HepG2 (cell line): ENCODE data around the gene PPM1M. TPM values are rescaled to one million over a fixed set of nuclear protein-coding genes. Genes with fewer than 3 reads are reported as not detected.

Experiments
- ATAC-seq: fragments of 200-7000 bp; cut with Tn5 transposase; 3 replicates; pipeline ENCODE4 v1.9.1; 2020; ENCODE audit warnings: mild to moderate bottlenecking, moderate library complexity
- BruUV-seq: library from RNA; stranded (reverse); fragments of 400-500 nt; replicated peaks from 2 replicates; lab custom pipeline; 2021; lab: Mats Ljungman, UMichigan
- CTCF ChIA-PET: fragments of 300-600 bp; formaldehyde crosslinking; extraction: SDS; loops from one replicate; lab custom pipeline; 2021; ENCODE audit warnings: low total read pairs, inconsistent platforms, low intra/inter-chr PET ratio; lab: Yijun Ruan, JAX
- POLR2A ChIA-PET: fragments of 350-600 bp; sonication (Branson Sonifier 250); formaldehyde crosslinking; loops from one replicate; lab custom pipeline; 2020; ENCODE audit warnings: antibody characterized with exemption, inconsistent platforms; lab: Yijun Ruan, JAX
- DNase-seq: peaks from one replicate; pipeline ENCODE4 v3.0.0-alpha.2; 2015; ENCODE audit warnings: low spot score
- FAIRE-seq: peaks from 3 replicates; lab custom pipeline; 2011; peaks lifted over from hg19 to GRCh38; lab: Jason Lieb, UNC
- H2AFZ ChIP-seq: one replicate; pipeline ENCODE4 v1.6.1; 2011; ENCODE audit warnings: low read length, inconsistent platforms
- H3K27ac ChIP-seq: fragments of 300-600 bp; 3 replicates; pipeline ENCODE4 v1.8.0; 2011; ENCODE audit warnings: mixed run types, mild to moderate bottlenecking, mixed read lengths, low read length, inconsistent platforms; ENCODE audit not compliant: insufficient read depth; ENCODE audit errors: extremely low read length
- H3K27me3 ChIP-seq, 2 experiments: fragments of 200-600 bp in 1 of 2; 2 replicates in 1 of 2; 3 replicates in 1 of 2; pipeline versions ENCODE4 v1.6.0 to v1.8.0; 2011; ENCODE audit warnings: low read length in 2 of 2, mild to moderate bottlenecking in 2 of 2, moderate library complexity in 2 of 2, inconsistent platforms in 1 of 2; ENCODE audit not compliant: insufficient read depth in 2 of 2, control insufficient read depth in 1 of 2
- H3K36me3 ChIP-seq, 2 experiments: fragments of 200-600 bp in 1 of 2; replicated peaks in 1 of 2; 2 replicates in 1 of 2; 3 replicates in 1 of 2; pipeline versions ENCODE4 v1.5.1 to v1.8.0; 2011; ENCODE audit warnings: low read length in 2 of 2, inconsistent platforms in 1 of 2; ENCODE audit not compliant: insufficient read depth in 2 of 2, control insufficient read depth in 1 of 2
- H3K4me1 ChIP-seq: 2 replicates; pipeline ENCODE4 v1.5.1; 2012; ENCODE audit warnings: low read length, inconsistent platforms; ENCODE audit not compliant: insufficient read depth
- H3K4me2 ChIP-seq: 2 replicates; pipeline ENCODE4 v1.6.0; 2011; ENCODE audit warnings: low read depth, low read length, inconsistent platforms
- H3K4me3 ChIP-seq, 3 experiments: fragments of 200-600 bp in 1 of 3; sonication (generic), shearing (Covaris generic) in 1 of 3; replicated peaks in 1 of 3; 2 replicates each; pipeline ENCODE4 v1.5.1; 2011 to 2016; ENCODE audit warnings: low read length in 3 of 3, inconsistent platforms in 2 of 3, low read depth in 2 of 3, mild to moderate bottlenecking in 2 of 3, control low read depth in 1 of 3, mixed read lengths in 1 of 3; ENCODE audit not compliant: insufficient read depth in 1 of 3
- H3K79me2 ChIP-seq: one replicate; pipeline ENCODE4 v1.6.1; 2011; ENCODE audit warnings: low read length, inconsistent platforms; ENCODE audit not compliant: insufficient read depth
- H3K9ac ChIP-seq: 2 replicates; pipeline ENCODE4 v1.6.0; 2011; ENCODE audit warnings: mild to moderate bottlenecking, low read depth, low read length, inconsistent platforms; ENCODE audit not compliant: insufficient read depth
- H3K9me3 ChIP-seq: 2 replicates; pipeline ENCODE4 v1.5.1; 2012; ENCODE audit warnings: mild to moderate bottlenecking, low read length
- H4K20me1 ChIP-seq: 2 replicates; pipeline ENCODE4 v1.6.0; 2011; ENCODE audit warnings: inconsistent platforms, mild to moderate bottlenecking, low read length, moderate library complexity; ENCODE audit not compliant: insufficient read depth
- BORCS8-MEF2B ChIP-seq: sonication (generic); formaldehyde crosslinking; IDR thresholded peaks from 2 replicates; pipeline ENCODE4 v1.8.0; 2022; ENCODE audit warnings: mild to moderate bottlenecking, missing genetic modification reagents
- CAMTA2 ChIP-seq: sonication (generic); formaldehyde crosslinking; IDR thresholded peaks from 2 replicates; pipeline ENCODE4 v1.4.0; 2020; ENCODE audit warnings: mild to moderate bottlenecking, missing genetic modification reagents, borderline replicate concordance
- GATAD1 ChIP-seq: IDR thresholded peaks from 2 replicates; pipeline ENCODE4 v1.6.1; 2016; ENCODE audit warnings: missing genetic modification reagents, missing compliant biosample characterization
- HMGXB3 ChIP-seq: sonication (generic); formaldehyde crosslinking; IDR thresholded peaks from 2 replicates; pipeline ENCODE4 v1.4.0; 2020; ENCODE audit warnings: missing genetic modification reagents, borderline replicate concordance
- PRDM10 ChIP-seq: sonication (generic); formaldehyde crosslinking; IDR thresholded peaks from 2 replicates; pipeline ENCODE4 v1.4.0; 2020; ENCODE audit warnings: low read depth, missing genetic modification reagents
- ZNF576 ChIP-seq: sonication (generic); formaldehyde crosslinking; IDR thresholded peaks from 2 replicates; pipeline ENCODE4 v1.4.0; 2020; ENCODE audit warnings: mild to moderate bottlenecking, missing genetic modification reagents
- ZNF703 ChIP-seq: sonication (generic); formaldehyde crosslinking; IDR thresholded peaks from 2 replicates; pipeline ENCODE4 v1.5.1; 2020; ENCODE audit warnings: missing genetic modification reagents, mild to moderate bottlenecking, moderate library complexity, borderline replicate concordance
- WGBS: methylation state at CpG from one replicate; pipeline ENCODE4 v1.1.6; 2017; ENCODE audit warnings: low lambda C conversion rate; 5-methylcytosine and 5-hydroxymethylcytosine counted together
- in situ Hi-C: cut with HindIII; loops from 2 replicates; pipeline ENCODE4 v1.10.0; 2017; ENCODE audit warnings: low pct_unique_long_range_greater_than_20kb; ENCODE audit not compliant: extremely low pct_ligation_motif_present
- intact Hi-C: fragments of 100-400 bp; cut with micrococcal nuclease; formaldehyde crosslinking; loops from one replicate; pipeline ENCODE4 v1.10.0; 2022; ENCODE audit not compliant: unreplicated experiment
- polyA plus RNA-seq, 8 experiments: library from polyadenylated mRNA; depleted of rRNA in 3 of 8; stranded (reverse) in 7 of 8; unstranded in 1 of 8; fragments of >200 nt; fragmentation: Illumina TruSeq in 4 of 8; extraction: Trizol in 4 of 8; gene quantifications; 2 replicates each; pipeline versions ENCODE4 v1.2.1 to v1.2.3, GENCODE V29; 2011 to 2016; ENCODE audit warnings: low read depth in 4 of 8, missing spikeins in 1 of 8, mixed read lengths in 1 of 8; ENCODE audit not compliant: insufficient read depth in 1 of 8
- total RNA-seq, 5 experiments: library from RNA; depleted of rRNA; stranded (reverse); fragments of >200 nt; fragmentation: Illumina TruSeq; extraction: Trizol; gene quantifications; 2 replicates each; pipeline ENCODE4 v1.2.3, GENCODE V29; 2016; ENCODE audit warnings: low read depth in 1 of 5
- TF ChIP-seq, protein P1 (sequence below): sonication (generic); formaldehyde crosslinking; IDR thresholded peaks from 2 replicates; pipeline ENCODE4 v1.9.0; 2021; ENCODE audit warnings: missing genetic modification reagents, borderline replicate concordance

Gene PPM1M
- total and polyA plus RNA-seq, 2 of the 13 experiments (the other 11 are each of a cell fraction or from before 2014, with no cell fraction given) = 2.5 to 5.9 TPM

GRCh38 chr3:52210037-52210436, 35.5 kb upstream of the PPM1M start (continued):
- TF ChIP-seq HMGXB3 (CRISPR knock-in tag) (no peak), BORCS8-MEF2B (CRISPR knock-in tag) (no peak)
- TF ChIP-seq, protein P1, sequence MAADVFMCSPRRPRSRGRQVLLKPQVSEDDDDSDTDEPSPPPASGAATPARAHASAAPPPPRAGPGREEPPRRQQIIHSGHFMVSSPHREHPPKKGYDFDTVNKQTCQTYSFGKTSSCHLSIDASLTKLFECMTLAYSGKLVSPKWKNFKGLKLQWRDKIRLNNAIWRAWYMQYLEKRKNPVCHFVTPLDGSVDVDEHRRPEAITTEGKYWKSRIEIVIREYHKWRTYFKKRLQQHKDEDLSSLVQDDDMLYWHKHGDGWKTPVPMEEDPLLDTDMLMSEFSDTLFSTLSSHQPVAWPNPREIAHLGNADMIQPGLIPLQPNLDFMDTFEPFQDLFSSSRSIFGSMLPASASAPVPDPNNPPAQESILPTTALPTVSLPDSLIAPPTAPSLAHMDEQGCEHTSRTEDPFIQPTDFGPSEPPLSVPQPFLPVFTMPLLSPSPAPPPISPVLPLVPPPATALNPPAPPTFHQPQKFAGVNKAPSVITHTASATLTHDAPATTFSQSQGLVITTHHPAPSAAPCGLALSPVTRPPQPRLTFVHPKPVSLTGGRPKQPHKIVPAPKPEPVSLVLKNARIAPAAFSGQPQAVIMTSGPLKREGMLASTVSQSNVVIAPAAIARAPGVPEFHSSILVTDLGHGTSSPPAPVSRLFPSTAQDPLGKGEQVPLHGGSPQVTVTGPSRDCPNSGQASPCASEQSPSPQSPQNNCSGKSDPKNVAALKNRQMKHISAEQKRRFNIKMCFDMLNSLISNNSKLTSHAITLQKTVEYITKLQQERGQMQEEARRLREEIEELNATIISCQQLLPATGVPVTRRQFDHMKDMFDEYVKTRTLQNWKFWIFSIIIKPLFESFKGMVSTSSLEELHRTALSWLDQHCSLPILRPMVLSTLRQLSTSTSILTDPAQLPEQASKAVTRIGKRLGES (CRISPR knock-in tag) = no peak

- Histone ChIP-seq H3K4me1 (peaks cover 49% of the 10 kb centered on the region), H3K36me3 (peaks cover 22 to 76% of the 10 kb centered on the region in 2 experiments), H3K4me3 (no peak overlapping the region), H3K9ac (peak overlapping the region; percentile 50), H4K20me1 (no peaks in the 10 kb centered on the region), H3K79me2 (no peaks in the 10 kb centered on the region), H3K27me3 (no peaks in the 10 kb centered on the region), H3K27ac (peak overlapping the region; percentile 77), H3K4me2 (no peak overlapping the region), H2AFZ (no peak overlapping the region), H3K9me3 (no peaks in the 10 kb centered on the region)
- WGBS = 25% methylated on average over 6 of the region's 6 CpGs
- POLR2A ChIA-PET = interaction anchor here (0.7 to 1.5 kb wide), 7 partner anchors 9 to 79 kb away, joined by 3 to 7 read pairs (median 3); partner anchors contain the start of gene POC1A
- DNase-seq (peak; percentile 96), ATAC-seq (peak; percentile 85), FAIRE-seq (peak; percentile 85)
- CTCF ChIA-PET = no interaction called here
- no TSS peak for BruUV-seq
- in situ Hi-C loops (no loop called here), intact Hi-C loops (loop anchor here (1.0 to 2.0 kb wide), 2 partner anchors 12 to 56 kb away; partner anchors contain the start of genes ALAS1 and POC1A)
- TF ChIP-seq GATAD1 (peak; percentile 61; the same call in 1 of the 2 replicates), PRDM10 (CRISPR knock-in tag) (peak; percentile 30; the same call in 1 of the 2 replicates), ZNF703 (CRISPR knock-in tag) (peak; percentile 81; the same call in 1 of the 2 replicates), ZNF576 (CRISPR knock-in tag) (no peak), CAMTA2 (CRISPR knock-in tag) (no peak)
Observed at GRCh38 chr3:52210550-52211046, 35.0 kb upstream of the PPM1M start.
